ENCODE results near the gene HCRTR1.
"Not testable (repeated sequence)": the region's sequence is repeated elsewhere in the genome, so short reads cannot be mapped to it uniquely, and the experiment has no call there.

The HCRTR1 gene

DNA sequence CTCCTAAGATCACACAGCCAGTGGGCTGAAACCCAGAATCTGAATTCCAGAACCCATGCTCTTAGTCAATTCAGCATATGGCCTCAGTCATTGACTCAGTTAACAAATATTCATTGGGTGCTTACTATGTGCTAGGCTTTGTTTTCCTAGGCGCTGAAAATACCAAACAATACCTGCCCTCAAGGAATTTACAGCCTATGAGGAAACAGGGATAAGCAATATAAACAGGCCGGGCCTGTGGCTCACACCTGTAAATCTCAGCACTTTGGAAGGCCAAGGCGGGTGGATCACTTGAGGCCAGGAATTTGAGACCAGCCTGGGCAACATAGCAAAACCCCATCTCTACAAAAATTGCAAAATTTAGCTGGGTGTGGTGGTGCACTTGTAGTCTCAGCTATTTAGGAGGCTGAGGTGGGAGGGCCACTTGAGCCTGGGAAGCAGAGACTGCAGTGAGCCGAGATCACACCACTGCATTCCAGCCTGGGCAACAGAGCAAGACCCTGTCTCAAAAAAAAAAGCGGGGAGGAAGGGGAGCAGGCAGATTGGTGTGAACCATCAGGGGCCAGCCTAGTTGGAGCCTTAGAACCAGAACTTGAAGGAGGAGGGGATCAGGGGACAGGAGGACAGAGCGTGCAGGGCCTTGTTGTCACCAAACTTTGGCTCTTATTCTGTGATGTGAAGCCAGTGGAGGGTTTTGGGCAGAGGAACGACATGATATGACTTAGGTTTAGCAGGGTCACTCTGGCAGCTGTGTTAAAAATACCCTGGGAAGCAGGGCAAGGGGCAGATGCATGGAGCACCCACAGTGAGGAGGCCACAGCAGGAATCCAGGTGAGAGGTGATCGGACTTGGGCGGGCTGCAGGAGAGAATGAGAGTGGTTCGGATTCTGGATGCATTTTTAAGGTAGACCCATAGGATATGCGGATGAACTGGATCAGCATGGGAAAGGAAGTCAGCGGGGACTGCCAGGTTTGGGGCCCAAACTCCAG, 35.4 kb upstream of the HCRTR1 start:
- no peak for FAIRE-seq
- DNase-seq (ENCODE audit: low spot score): no peak

DNA sequence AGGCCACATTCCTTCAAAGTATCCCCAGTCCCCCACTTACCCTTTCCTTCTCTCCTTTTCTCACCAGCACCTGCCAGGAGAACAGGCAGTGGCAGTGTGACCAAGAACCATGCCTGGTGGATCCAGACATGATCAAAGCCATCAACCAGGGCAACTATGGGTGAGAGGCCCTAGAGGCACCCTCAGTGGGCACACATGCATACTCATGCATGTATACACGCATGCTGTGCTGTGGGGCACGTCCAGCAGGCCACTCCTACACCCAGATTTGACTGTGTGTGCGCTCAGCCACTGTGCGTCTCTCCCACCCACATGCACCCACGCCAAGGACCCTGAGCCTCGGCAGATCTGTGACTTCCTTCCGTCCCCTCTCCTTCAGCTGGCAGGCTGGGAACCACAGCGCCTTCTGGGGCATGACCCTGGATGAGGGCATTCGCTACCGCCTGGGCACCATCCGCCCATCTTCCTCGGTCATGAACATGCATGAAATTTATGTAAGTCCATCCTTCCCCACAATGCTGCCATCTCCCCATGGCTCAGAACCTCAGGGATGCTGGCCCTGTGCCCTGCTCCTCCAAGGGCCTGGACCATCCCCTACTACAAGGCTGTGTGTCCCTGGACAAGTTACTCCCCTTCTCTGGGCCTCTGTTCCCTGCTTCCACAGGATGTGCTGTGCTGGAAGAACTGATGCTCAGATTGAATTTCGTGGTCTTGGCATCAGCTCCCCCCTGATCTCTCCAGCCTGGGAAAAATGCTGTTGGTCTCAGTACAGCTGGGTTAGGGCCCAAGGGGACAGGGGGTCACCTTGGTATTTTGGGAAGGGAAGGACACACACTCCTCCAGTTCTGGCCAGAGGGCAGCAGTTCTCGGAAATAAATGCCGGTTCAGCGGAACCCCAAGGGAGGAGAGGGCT, 34.2 kb upstream of the HCRTR1 start:
- no peak for FAIRE-seq

DNA sequence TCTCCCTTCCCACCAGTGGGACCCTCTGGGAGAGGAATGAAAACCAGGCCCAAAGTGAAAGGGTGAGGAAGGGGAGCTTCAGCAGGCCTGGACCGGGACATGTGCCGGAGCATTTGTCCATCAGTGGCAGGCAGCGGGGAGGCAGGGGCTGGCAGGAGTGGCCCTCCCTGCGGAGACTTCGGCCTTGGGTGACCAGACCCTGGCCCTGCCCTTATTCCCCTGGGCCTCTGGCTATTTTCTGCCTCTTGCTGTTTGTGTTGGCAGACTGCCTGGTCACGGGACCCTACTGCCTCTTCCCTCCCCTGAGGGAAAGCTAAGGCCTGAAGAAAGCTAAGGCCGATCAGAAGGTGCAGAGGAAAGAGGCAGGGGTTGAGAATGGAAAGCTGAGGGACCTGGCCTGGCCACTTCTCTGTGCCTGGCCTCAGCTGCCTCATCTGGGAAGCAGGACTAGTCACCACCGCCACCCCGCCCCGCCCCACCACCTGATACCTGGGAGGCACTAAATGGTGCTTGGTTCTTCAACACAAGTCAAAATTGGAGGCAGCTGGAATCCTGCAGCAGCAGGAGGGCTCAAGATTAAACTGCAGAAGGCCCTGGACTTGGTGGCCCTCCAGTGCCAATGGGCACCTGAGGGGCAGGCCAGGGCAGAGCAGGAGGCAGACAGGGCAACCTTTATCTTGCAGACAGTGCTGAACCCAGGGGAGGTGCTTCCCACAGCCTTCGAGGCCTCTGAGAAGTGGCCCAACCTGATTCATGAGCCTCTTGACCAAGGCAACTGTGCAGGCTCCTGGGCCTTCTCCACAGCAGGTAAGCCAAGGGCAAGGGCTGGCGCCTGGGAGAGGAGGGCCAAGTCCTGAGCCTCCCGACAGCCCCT, 33.3 kb upstream of the HCRTR1 start:
- FAIRE-seq (no peak), DNase-seq (ENCODE audit: low spot score) (no peak)

More for the DNA sequence above, 34.2 kb upstream of the HCRTR1 start:
- no peak for DNase-seq (ENCODE audit: low spot score)

DNA sequence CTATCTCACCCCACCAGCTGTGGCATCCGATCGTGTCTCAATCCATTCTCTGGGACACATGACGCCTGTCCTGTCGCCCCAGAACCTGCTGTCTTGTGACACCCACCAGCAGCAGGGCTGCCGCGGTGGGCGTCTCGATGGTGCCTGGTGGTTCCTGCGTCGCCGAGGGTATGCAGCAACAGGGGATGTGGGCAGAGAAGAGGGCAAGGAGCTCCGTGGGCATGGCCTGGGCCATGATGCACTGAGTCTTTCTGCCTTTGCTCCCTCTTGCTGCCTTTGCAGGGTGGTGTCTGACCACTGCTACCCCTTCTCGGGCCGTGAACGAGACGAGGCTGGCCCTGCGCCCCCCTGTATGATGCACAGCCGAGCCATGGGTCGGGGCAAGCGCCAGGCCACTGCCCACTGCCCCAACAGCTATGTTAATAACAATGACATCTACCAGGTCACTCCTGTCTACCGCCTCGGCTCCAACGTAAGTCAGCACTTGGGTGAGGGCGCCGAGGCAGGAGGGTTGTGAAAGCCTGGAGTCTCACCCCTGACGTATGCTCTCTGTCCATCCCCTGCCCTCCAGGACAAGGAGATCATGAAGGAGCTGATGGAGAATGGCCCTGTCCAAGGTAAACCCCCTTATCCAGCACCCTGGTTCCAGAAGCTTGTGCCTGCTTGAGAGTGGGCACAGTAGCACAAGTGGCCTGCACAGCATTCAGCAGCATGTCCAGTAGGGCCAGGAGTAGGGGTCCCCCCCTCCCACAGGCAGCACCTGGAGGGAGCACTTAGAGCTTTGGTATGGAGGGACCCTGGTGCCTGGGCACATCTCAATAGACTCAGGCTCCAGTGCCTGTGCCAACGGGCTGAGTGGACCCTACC, 32.4 kb upstream of the HCRTR1 start:
- no peak for FAIRE-seq
- DNase-seq (ENCODE audit: low spot score): no peak

DNA sequence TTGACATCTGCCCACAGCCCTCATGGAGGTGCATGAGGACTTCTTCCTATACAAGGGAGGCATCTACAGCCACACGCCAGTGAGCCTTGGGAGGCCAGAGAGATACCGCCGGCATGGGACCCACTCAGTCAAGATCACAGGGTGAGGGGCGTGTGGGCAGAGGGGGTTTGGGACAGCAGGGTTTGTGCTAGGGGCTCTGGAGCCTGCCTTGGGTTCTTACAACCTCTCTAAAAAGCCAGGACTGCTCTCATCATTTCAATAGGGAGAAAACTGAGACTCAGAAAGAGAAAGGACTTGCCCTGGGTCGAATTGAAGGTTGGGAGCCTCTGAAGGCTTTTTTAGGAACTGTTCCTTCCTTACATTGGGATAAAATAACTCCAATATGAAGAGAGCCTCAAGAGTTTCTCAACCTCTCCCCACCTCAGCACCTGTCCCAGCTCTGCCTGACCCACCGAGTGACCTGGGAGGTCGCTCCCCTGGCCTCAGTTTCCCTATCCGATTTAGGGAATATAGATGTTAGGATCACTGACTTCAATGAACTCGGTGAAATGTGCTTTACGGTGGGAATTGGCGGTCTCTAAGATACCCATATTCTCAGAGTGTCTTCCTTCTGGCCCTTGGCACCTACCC, 31.6 kb upstream of the HCRTR1 start:
- FAIRE-seq (no peak), DNase-seq (ENCODE audit: low spot score) (no peak)

DNA sequence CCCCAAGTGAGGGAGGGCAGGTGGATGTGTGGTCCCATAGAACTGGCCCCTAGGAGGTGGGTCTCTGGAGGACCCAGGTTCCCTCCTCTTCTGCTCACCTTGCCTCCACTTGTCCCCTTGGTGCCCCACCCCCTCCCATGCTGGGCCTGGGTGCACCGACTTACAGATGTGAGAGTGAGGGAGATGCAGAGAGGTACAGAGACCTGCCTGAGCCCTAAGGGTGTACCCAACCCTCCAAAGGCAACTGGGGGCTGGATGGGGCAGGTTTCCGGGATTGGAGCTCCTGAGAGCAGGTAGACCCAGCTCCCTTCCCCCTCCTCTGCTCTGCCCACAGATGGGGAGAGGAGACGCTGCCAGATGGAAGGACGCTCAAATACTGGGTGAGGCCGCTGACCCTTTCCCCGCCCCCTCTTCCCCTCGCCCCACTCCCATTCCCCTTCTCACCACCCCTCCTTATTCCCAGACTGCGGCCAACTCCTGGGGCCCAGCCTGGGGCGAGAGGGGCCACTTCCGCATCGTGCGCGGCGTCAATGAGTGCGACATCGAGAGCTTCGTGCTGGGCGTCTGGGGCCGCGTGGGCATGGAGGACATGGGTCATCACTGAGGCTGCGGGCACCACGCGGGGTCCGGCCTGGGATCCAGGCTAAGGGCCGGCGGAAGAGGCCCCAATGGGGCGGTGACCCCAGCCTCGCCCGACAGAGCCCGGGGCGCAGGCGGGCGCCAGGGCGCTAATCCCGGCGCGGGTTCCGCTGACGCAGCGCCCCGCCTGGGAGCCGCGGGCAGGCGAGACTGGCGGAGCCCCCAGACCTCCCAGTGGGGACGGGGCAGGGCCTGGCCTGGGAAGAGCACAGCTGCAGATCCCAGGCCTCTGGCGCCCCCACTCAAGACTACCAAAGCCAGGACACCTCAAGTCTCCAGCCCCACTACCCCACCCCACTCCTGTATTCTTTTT, 30.8 kb upstream of the HCRTR1 start:
- no peak for DNase-seq (ENCODE audit: low spot score)
- no peak for FAIRE-seq

DNA sequence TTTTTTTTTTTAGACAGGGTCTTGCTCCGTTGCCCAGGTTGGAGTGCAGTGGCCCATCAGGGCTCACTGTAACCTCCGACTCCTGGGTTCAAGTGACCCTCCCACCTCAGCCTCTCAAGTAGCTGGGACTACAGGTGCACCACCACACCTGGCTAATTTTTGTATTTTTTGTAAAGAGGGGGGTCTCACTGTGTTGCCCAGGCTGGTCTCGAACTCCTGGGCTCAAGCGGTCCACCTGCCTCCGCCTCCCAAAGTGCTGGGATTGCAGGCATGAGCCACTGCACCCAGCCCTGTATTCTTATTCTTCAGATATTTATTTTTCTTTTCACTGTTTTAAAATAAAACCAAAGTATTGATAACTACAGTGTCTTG, 30.2 kb upstream of the HCRTR1 start:
- not testable (repeated sequence) for FAIRE-seq; DNase-seq (ENCODE audit: low spot score)

DNA sequence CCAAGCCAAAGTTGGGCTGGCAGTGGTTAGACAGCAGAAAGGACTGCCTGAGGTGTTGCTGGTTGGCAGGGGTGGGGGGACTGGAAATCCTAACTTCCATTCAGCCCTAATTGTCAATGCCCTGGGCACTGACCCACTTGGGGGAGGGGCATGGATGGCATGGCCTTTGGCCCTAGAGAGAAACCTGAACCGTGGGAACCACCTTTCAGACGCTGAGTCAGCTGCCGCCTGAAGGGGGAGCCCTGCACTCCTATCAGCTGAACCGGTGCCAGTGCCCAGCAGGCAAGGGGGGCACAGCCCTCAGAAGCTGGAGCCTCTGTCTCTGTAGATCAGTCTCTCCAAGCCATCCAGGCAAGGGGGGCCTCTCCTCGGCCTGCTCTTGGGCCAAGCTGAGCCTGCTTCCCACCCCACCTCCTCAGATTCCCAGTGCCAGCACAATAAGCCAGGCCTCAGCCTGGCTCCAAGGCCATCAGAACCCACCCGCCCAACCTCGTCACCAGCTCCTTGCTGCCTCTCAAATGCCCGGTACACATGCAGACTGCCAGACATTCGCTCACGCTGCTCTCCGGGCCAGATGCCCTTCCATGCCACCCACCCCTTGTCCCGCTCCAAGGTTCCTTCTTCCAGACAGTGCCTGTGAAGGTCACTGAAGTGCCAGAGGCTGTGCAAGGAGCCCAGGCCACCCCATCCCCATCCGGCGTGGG, 29.6 kb upstream of the HCRTR1 start:
- DNase-seq (ENCODE audit: low spot score) (peak; percentile 31), FAIRE-seq (no peak)

DNA sequence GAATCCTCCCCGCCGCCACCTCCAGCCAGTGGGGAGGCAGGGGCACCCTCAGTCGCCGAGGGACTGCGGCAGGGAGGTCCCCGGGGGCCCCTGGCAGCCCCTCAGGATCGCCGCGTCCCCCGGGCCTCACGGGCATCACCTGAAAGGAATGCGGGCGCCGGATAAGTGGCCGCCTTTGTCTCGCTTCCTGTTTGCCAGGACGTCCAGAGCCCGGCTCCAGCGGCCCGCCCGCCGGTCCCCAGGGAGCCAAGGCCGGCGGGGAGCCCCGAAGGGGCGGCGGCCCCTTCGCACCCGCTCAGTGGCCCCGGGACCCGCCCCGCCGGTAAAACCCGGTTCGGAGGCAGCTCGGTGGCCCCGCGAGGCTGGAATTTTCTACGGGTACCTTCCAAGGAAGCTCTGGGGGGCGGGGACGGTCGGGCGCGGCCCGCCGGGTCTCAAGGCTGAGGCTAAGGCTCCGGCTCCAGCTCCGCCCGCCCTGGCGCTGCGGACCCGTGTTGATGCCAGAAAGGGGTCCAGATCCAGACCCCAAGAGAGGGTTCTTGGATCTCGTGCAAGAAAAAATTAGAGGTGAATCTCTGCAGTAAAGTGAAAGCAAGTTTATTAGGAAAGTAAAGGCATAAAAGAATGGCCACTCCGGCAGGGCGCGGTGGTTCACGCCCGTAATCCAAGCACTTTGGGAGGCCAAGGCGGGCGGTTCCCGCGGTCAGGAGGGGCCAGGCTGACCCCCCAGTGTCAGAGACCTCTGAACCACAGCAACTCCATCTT, 28.6 kb upstream of the HCRTR1 start:
- DNase-seq (ENCODE audit: low spot score): no peak
- FAIRE-seq: no peak

DNA sequence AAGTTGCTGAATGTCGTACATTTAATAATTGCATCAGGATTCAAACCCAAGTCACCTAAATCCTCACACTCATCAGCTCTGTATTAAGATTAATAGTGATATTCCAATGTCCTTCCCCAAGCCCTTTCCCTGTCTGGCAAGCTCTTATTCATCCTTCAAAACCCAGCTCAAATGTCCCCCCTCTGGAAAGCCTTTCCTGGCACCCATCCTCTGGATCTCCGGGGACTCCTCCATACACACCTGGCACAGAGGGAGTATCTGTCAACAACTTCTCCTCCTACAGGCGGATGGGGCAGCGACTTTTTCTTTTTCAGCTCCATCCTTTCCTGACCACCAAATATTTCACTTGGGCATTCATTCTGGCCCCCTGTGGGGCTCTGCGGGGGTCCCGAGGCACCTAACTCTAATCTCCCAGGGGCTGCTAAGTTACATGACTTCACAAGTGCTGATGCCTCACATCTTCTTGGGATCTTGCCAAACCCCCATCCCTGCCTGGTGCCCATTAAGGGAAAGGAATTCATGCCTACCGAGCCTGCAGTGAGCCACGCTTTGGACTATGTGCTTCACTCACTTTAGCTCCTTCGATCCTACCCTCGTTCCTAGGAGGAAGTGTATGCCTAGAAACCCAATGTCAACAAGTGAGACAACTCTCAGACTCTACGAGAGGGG, 25.9 kb upstream of the HCRTR1 start:
- FAIRE-seq: peak; percentile 86
- DNase-seq (ENCODE audit: low spot score): peak; percentile 97

DNA sequence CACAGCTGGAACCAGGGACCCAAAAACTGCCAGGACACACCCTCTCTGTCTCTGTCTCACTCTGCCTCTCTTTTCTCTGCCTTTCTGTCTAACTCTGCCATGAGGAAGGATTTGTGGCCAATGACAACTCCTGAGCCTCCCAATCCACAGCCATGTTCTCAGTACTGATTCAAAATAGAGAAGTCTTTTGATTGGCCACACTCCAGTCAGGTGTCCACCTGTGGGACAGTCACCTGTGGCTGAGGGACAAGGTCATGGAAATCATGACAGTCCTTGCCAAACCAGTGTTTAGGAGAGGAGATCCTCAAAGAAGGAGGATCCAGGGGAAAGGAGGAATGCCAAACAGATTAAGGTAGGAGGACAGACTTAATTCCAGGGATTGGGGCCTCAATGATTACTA, 25.4 kb upstream of the HCRTR1 start:
- DNase-seq (ENCODE audit: low spot score) (no peak), FAIRE-seq (no peak)

DNA sequence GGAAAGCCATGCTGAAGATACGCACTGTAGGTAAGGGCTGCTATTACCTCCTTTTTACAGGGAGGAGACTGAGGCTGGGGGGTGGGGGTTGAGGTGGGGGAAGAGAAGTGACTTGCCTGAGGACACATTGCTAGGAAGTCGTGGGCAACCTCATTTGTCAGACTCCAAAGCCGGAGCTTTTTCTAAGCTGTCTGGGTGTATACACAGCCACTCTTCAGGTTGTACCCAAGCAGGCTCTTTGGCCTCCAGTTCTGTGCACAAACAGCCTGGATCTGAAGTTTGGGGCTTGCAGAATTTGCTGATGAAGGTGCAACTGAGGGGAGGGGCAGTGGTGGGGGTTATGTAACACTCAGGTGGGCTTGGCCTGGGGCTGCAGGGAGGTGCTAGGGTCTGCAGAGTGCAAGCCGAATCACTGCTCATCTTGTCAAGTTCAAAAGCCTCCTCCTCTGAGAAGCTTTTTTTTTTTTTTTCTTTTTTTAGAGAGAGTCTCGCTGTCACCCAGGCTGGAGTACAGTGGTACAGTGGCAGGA, 24.3 kb upstream of the HCRTR1 start:
- DNase-seq (ENCODE audit: low spot score): no peak
- FAIRE-seq: no peak

DNA sequence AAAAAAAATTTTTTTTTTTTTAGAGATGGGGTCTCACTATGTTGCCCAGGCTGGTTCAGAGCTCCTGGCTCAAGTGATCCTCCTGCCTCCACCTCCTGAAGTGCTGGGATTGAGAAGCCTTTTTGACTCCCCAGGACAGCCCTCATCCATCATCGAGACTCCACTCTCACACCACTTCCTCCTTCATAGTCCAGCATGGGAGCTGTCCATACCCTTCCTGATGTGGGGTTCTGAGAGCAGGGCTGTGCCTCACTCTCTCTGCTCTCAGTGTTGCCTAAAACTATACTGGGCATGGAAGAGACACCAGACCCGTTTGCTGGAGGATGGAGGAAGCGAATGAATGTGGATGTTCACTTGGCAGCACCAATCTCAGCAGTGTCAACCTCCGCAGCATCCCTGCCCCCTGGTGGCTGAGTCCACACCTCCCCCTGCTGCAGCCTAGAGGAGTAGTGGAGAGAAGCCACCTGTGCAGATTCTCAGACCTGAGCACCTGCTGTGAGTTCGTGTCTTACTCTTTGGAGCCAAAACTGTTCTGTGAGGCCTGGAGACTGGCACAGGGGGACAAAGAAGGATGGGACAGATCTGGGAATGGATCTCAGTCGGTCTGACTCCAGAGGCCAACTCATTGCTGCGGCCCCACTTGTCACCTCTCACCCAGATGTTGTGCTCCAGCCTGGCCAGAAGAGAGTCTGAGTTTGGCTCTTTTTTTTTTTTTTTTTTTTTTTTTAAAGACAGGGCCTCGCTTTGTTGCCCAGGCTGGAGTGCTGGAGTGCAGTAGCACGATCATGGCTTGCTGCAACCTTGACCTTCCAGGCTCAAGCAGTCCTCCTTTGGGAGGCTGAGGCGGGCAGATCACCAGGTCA, 23.5 kb upstream of the HCRTR1 start:
- FAIRE-seq: no peak
- peak; percentile 51 for DNase-seq (ENCODE audit: low spot score)

DNA sequence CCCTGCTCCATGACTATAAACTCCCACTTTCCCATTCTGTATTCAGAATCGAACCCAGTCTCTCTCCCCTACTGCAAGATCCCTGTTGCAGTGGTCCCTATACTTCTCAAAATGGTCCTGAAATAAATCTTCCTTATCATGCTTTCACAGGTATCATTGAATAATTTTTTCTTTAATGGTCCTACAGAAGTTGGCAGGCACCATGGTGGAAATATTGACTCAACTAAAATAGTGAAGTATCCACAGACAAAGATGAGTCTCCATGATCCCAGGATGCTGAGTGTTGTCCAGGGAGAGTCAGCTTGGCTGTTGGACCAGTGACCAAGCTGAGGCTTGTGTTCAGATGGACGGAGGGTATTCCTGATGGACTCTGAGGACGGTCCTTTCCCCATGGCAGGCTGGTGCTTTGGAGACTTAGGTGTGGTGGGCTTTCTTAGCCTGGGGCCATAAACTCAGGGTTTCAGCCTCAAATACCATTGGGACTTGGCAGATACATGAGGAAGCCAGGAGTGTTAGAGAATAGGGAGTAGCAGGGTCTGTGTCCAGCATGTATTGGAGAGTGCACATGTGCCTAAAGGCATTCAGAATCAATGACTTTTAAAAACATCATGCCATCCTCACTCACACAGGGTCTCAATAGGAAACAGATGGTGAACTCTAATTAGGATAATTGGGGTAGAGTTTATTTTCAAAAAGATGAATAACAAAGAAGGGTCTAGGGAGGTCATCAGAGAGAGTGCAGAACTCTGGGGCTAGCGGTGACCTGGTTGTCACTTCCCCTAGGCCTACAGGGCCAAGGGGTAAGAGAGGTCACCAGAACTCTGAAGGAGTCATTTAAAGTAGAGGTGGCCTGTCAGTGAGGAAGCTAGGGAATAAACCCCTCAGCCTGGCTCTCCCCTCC, 21.4 kb upstream of the HCRTR1 start:
- DNase-seq (ENCODE audit: low spot score) (no peak), FAIRE-seq (no peak)
